Ectodermal cell (in vitro differentiated cells): ENCODE measurements around the gene KRT1.

Experiments
- H3K27ac ChIP-seq: 2 replicates; pipeline ENCODE4 v1.7.0; 2013; ENCODE audit warnings: mild to moderate bottlenecking, low read depth, low read length; ENCODE audit not compliant: insufficient read depth, poor library complexity, severe bottlenecking
- H3K27me3 ChIP-seq: 2 replicates; pipeline ENCODE4 v1.7.0; 2013; ENCODE audit warnings: mild to moderate bottlenecking, low read length; ENCODE audit not compliant: insufficient read depth, control insufficient read depth, poor library complexity, severe bottlenecking
- H3K36me3 ChIP-seq: one replicate; pipeline ENCODE4 v1.7.0; 2013; ENCODE audit warnings: low read length; ENCODE audit not compliant: control insufficient read depth, insufficient read depth
- H3K4me1 ChIP-seq: one replicate; pipeline ENCODE4 v1.7.0; 2013; ENCODE audit warnings: low read length; ENCODE audit not compliant: control insufficient read depth, insufficient read depth
- H3K4me3 ChIP-seq: 2 replicates; pipeline ENCODE4 v1.7.0; 2013; ENCODE audit warnings: low read depth, low read length, control low read depth; ENCODE audit not compliant: insufficient read depth
- H3K9me3 ChIP-seq: 2 replicates; pipeline ENCODE4 v1.7.0; 2013; ENCODE audit warnings: mild to moderate bottlenecking, low read length, moderate library complexity; ENCODE audit not compliant: control insufficient read depth
- WGBS, 2 experiments: methylation state at CpG; one replicate each; pipeline ENCODE4 v1.1.7; 2013; ENCODE audit warnings: missing lambda C conversion rate in 2 of 2; 5-methylcytosine and 5-hydroxymethylcytosine counted together

The KRT1 gene

GRCh38 chr12:52666471-52666870, 13.7 kb downstream of the KRT1 start:
- WGBS, 2 experiments = 79 to 94% methylated on average over 3 of the region's 3 CpGs
- Histone ChIP-seq H3K27ac (no peak overlapping the region), H3K4me1 (no peaks in the 10 kb centered on the region), H3K9me3 (no peaks in the 10 kb centered on the region), H3K36me3 (no peaks in the 10 kb centered on the region), H3K27me3 (no peaks in the 10 kb centered on the region), H3K4me3 (no peak overlapping the region)

GRCh38 chr12:52663420-52663819, 16.8 kb downstream of the KRT1 start:
- no peaks in the 10 kb centered on the region for H3K4me1 ChIP-seq
- H3K9me3 ChIP-seq = no peaks in the 10 kb centered on the region
- H3K36me3 ChIP-seq = no peaks in the 10 kb centered on the region
- no peak overlapping the region for H3K27ac ChIP-seq
- H3K4me3 ChIP-seq = no peak overlapping the region
- H3K27me3 ChIP-seq = no peaks in the 10 kb centered on the region

- no peaks in the 10 kb centered on the region for H3K27me3 ChIP-seq
Observed at GRCh38 chr12:52662918-52663229, 17.3 kb downstream of the KRT1 start.

DNA sequence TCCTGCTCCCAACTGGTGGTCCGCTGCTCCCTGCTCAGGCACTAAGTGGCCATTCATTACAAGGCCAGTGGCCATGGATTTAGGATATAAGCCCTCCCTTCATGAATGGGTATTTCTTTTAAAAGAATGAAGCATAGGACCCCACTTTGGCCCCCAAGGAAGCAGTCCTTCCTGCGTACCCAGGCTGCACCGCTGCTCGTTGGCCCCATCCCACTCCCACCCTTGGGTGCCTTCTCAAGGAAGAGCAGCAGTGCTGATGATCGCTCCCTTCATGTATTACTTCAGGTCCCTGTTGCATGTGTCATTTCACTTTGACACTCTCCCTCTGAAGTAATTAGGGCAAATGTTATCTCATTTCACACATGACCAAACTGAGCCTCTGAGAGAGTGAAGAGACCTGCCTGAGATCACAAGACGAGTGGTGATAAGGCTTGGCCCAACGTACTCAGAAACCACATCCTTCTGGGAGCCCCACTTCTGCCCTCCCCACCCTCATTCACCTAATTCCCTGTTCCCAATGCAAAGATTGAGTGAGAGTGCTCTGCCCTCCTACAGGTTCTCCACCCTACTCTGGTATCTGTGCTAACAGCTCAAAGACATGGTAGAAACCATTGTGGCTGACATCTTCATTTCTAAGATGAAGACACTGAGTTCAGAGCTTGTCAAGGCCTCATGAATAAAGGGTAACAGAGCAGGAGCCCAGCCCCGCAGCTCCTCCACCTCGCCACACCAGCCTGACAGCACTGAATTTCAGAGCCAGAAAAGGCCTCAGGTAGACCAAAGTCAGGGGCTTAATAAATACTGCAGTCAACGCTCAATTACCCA, 17.9 kb downstream of the KRT1 start:
- Histone ChIP-seq H3K4me3 (no peak overlapping the region), H3K36me3 (no peaks in the 10 kb centered on the region), H3K27me3 (no peaks in the 10 kb centered on the region), H3K4me1 (no peaks in the 10 kb centered on the region), H3K27ac (no peak overlapping the region), H3K9me3 (no peaks in the 10 kb centered on the region)
- 87 to 88% methylated on average over 10 of the region's 10 CpGs for WGBS, 2 experiments

More at GRCh38 chr12:52662918-52663229, 17.3 kb downstream of the KRT1 start:
- no peak overlapping the region for H3K27ac ChIP-seq
- no peaks in the 10 kb centered on the region for H3K9me3 ChIP-seq
- H3K4me1 ChIP-seq = no peaks in the 10 kb centered on the region
- H3K36me3 ChIP-seq = no peaks in the 10 kb centered on the region
- H3K4me3 ChIP-seq = no peak overlapping the region

DNA sequence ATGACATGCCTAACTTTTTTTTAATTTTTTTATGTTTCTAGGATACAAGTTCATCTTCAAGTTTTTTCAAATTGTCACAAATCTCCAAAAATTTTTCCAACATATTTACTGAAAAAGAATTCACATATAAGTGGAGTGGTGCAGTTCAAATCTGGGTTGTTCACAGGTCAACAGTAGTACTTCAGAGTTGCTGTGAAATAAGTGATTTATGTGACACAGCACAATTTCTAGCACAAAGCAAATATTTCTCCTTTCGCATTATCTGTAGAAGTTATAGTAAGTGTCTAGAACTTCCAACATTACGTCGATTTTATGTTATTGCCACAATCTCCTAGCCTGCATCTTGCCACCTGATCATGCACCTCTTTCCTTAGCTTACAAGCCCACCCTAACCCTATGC, 18.5 kb downstream of the KRT1 start:
- Histone ChIP-seq H3K36me3 (no peaks in the 10 kb centered on the region), H3K4me1 (no peaks in the 10 kb centered on the region), H3K27me3 (no peaks in the 10 kb centered on the region), H3K27ac (no peak overlapping the region), H3K9me3 (no peaks in the 10 kb centered on the region), H3K4me3 (no peak overlapping the region)
- 95 to 97% methylated on average over 3 of the region's 3 CpGs for WGBS, 2 experiments

GRCh38 chr12:52660934-52661499, 19.2 kb downstream of the KRT1 start:
- Histone ChIP-seq H3K36me3 (no peaks in the 10 kb centered on the region), H3K9me3 (no peaks in the 10 kb centered on the region), H3K4me3 (no peak overlapping the region), H3K27me3 (no peaks in the 10 kb centered on the region), H3K4me1 (no peaks in the 10 kb centered on the region), H3K27ac (no peak overlapping the region)
- 95% methylated on average over 2 to 3 of the region's 3 CpGs for WGBS, 2 experiments

DNA sequence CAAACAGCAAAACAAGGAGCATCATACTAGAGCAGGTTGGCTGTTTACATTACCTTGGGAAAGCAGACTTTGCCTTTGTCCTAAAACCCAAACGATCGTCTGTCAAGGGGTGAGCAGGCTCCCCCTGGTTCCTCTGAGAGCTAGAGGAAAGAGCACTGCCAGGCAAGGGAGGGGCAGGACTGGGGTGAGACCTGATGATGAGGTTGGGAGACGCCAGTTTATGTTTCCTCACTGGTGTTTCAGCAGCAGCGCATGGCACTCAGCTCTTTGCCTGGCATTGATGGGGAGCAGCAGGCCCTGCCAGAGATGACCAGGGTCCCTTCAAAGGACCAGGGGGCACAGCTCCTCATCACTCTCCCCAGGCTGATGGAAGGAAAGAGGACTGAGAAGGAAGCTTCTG, 20.3 kb downstream of the KRT1 start:
- no peaks in the 10 kb centered on the region for H3K27me3 ChIP-seq
- H3K4me1 ChIP-seq = no peaks in the 10 kb centered on the region
- WGBS, 2 experiments = 88 to 91% methylated on average over 4 of the region's 4 CpGs

GRCh38 chr12:52659395-52659794, 20.8 kb downstream of the KRT1 start:
- H3K36me3 ChIP-seq = no peaks in the 10 kb centered on the region
- no peak overlapping the region for H3K27ac ChIP-seq
- H3K4me3 ChIP-seq = no peak overlapping the region
- no peaks in the 10 kb centered on the region for H3K27me3 ChIP-seq
- WGBS, 2 experiments = 79 to 88% methylated on average over 7 of the region's 7 CpGs
- H3K9me3 ChIP-seq = no peaks in the 10 kb centered on the region
- H3K4me1 ChIP-seq = no peaks in the 10 kb centered on the region

More for the DNA sequence above, 20.3 kb downstream of the KRT1 start:
- no peaks in the 10 kb centered on the region for H3K36me3 ChIP-seq
- no peak overlapping the region for H3K4me3 ChIP-seq
- no peak overlapping the region for H3K27ac ChIP-seq
- H3K9me3 ChIP-seq = no peaks in the 10 kb centered on the region

DNA sequence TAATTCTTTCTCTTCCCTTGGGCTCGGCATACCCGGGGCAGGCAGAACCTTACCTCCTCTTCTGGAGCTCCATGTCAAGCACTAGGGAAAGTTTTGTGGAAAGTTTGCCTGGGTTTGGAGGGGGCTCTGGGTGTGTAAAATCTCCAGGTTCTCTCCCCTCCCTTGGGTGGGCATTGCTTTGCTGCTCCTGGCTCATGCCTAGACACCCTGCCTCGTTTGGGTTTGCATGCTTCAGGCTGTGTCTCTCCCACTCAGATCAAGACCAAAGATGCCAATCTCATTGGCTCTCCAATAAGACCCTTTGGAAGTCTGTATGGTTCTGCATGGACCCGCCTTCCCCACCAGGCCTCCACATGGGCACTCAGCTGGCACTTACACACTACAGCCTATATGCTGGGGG, 22.0 kb downstream of the KRT1 start:
- Histone ChIP-seq H3K27me3 (no peaks in the 10 kb centered on the region), H3K27ac (no peak overlapping the region), H3K4me3 (no peak overlapping the region), H3K9me3 (no peaks in the 10 kb centered on the region), H3K4me1 (no peaks in the 10 kb centered on the region), H3K36me3 (no peaks in the 10 kb centered on the region)
- 87 to 95% methylated on average over 3 to 4 of the region's 4 CpGs for WGBS, 2 experiments

DNA sequence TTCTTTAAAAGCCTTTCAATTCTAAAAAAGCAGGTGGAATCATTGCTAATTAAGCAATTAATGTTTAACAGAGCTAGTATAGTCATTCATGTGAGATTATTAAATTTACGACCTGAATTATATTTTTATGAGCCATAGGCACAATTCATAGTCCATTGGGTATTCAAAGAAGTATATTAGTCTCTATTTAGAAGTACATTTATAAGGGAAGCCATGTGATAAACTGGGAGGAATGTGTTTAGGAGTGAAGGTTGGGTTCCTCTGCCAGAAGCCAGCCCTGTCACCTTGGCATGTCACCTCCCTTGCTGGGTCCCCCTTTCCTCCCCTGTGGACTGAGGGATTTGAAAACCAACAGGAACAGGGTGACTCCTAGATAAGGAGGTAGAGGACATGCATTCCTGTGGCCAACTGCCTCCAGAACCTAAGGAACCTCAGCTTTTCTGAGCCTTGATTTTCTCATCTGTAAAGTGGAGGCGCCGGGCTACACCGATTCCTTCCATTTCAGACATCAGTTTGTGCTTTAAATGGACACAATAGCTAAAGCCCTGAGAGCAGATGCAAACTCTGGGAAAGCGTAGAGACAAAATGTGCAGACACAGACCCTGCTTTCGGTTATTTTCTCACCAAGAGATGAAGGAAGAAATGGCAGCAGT, 22.8 kb downstream of the KRT1 start:
- Histone ChIP-seq H3K4me3 (no peak overlapping the region), H3K9me3 (no peaks in the 10 kb centered on the region), H3K27me3 (no peaks in the 10 kb centered on the region), H3K4me1 (no peaks in the 10 kb centered on the region), H3K36me3 (no peaks in the 10 kb centered on the region), H3K27ac (no peak overlapping the region)
- WGBS, 2 experiments = 89% methylated on average over 5 to 6 of the region's 6 CpGs
